IMR-90 (cell line): ENCODE data around the gene PPP1R13L. TPM values are rescaled to one million over a fixed set of nuclear protein-coding genes. Genes with fewer than 3 reads are reported as not detected.

Source experiments
- ATAC-seq: fragments of 200-7000 bp; cut with Tn5 transposase; 2 replicates; pipeline ENCODE4 v1.9.1; 2020; ENCODE audit warnings: low read depth, mild to moderate bottlenecking, moderate library complexity
- BruUV-seq: library from RNA; stranded (reverse); fragments of 400-500 nt; replicated peaks from 2 replicates; lab custom pipeline; 2021; lab: Mats Ljungman, UMichigan
- CTCF ChIA-PET: fragments of 300-600 bp; formaldehyde crosslinking; extraction: SDS; loops from one replicate; lab custom pipeline; 2021; ENCODE audit warnings: antibody characterized with exemption; lab: Yijun Ruan, JAX
- POLR2A ChIA-PET: fragments of 300-600 bp; sonication (Branson Sonifier 250); formaldehyde crosslinking; loops from one replicate; lab custom pipeline; 2022; ENCODE audit warnings: antibody characterized with exemption; ENCODE audit not compliant: unreplicated experiment; lab: Charles Lee
- DNase-seq: peaks from one replicate; pipeline ENCODE4 v3.0.0; 2013
- H2AFZ ChIP-seq: replicated peaks from 2 replicates; pipeline ENCODE3; 2013; ENCODE audit warnings: low read length, mild to moderate bottlenecking; ENCODE audit not compliant: poor library complexity
- H2AK5ac ChIP-seq: 2 replicates; pipeline ENCODE4 v1.6.1; 2013; ENCODE audit warnings: low read depth, low read length, inconsistent platforms
- H2AK9ac ChIP-seq: replicated peaks from 2 replicates; pipeline ENCODE3; 2013; ENCODE audit warnings: mild to moderate bottlenecking, low read depth, low read length, moderate library complexity; ENCODE audit not compliant: poor library complexity
- H2BK120ac ChIP-seq: 2 replicates; pipeline ENCODE4 v1.6.1; 2013; ENCODE audit warnings: low read depth, low read length, inconsistent platforms
- H2BK15ac ChIP-seq: 3 replicates; pipeline ENCODE4 v1.6.1; 2013; ENCODE audit warnings: low read depth, low read length, inconsistent platforms
- H2BK20ac ChIP-seq: 2 replicates; pipeline ENCODE4 v1.6.1; 2013; ENCODE audit warnings: low read depth, mild to moderate bottlenecking, inconsistent platforms, low read length, moderate library complexity
- H2BK5ac ChIP-seq: 2 replicates; pipeline ENCODE4 v1.6.1; 2013; ENCODE audit warnings: mild to moderate bottlenecking, low read depth, low read length, inconsistent platforms; ENCODE audit not compliant: poor library complexity, severe bottlenecking
- H3K14ac ChIP-seq: replicated peaks from 2 replicates; pipeline ENCODE4 v1.6.1; 2013; ENCODE audit warnings: low read depth, low read length, inconsistent platforms
- H3K18ac ChIP-seq: 2 replicates; pipeline ENCODE4 v1.6.1; 2013; ENCODE audit warnings: low read depth, low read length, control low read depth
- H3K23ac ChIP-seq: 2 replicates; pipeline ENCODE4 v1.6.1; 2013; ENCODE audit warnings: low read depth, low read length, inconsistent platforms
- H3K27ac ChIP-seq: 2 replicates; pipeline ENCODE4 v1.5.1; 2013; ENCODE audit warnings: mild to moderate bottlenecking, control low read depth, low read length; ENCODE audit not compliant: insufficient read depth
- H3K27me3 ChIP-seq: 2 replicates; pipeline ENCODE4 v1.6.1; 2013; ENCODE audit warnings: low read length; ENCODE audit not compliant: control insufficient read depth, insufficient read depth
- H3K36me3 ChIP-seq: 2 replicates; pipeline ENCODE4 v1.6.1; 2013; ENCODE audit warnings: low read length, mixed read lengths; ENCODE audit not compliant: control insufficient read depth, insufficient read depth
- H3K4ac ChIP-seq: 2 replicates; pipeline ENCODE4 v1.6.1; 2013; ENCODE audit warnings: low read depth, low read length, inconsistent platforms
- H3K4me1 ChIP-seq: 2 replicates; pipeline ENCODE4 v1.6.1; 2013; ENCODE audit warnings: low read length, mixed read lengths; ENCODE audit not compliant: control insufficient read depth, insufficient read depth
- H3K4me2 ChIP-seq: 2 replicates; pipeline ENCODE4 v1.6.1; 2013; ENCODE audit warnings: low read depth, mild to moderate bottlenecking, control low read depth, low read length, moderate library complexity
- H3K4me3 ChIP-seq: 2 replicates; pipeline ENCODE4 v1.5.1; 2013; ENCODE audit warnings: low read depth, mild to moderate bottlenecking, control low read depth, low read length, moderate library complexity; ENCODE audit not compliant: insufficient read depth
- H3K56ac ChIP-seq: 2 replicates; pipeline ENCODE4 v1.6.1; 2013; ENCODE audit warnings: low read length, inconsistent platforms; ENCODE audit not compliant: insufficient read depth; ENCODE audit errors: extremely low read depth
- H3K79me1 ChIP-seq, 2 experiments: 2 replicates each; pipeline ENCODE4 v1.6.1; 2013; ENCODE audit warnings: low read length in 2 of 2, inconsistent platforms in 1 of 2, low read depth in 1 of 2
- H3K9ac ChIP-seq: 2 replicates; pipeline ENCODE4 v1.6.1; 2013; ENCODE audit warnings: low read depth, low read length, control low read depth
- H3K9me1 ChIP-seq: 2 replicates; pipeline ENCODE4 v1.6.1; 2013; ENCODE audit warnings: low read length, inconsistent platforms; ENCODE audit not compliant: insufficient read depth
- H3K9me3 ChIP-seq: 2 replicates; pipeline ENCODE4 v1.6.1; 2013; ENCODE audit warnings: low read length; ENCODE audit not compliant: control insufficient read depth, insufficient read depth
- H4K20me1 ChIP-seq: 2 replicates; pipeline ENCODE4 v1.6.1; 2013; ENCODE audit warnings: low read length, inconsistent platforms; ENCODE audit not compliant: insufficient read depth
- H4K5ac ChIP-seq: 2 replicates; pipeline ENCODE4 v1.6.1; 2013; ENCODE audit warnings: mild to moderate bottlenecking, low read depth, low read length, control low read depth
- H4K8ac ChIP-seq, 2 experiments: 2 replicates each; pipeline ENCODE4 v1.6.1; 2013; ENCODE audit warnings: low read depth in 2 of 2, low read length in 2 of 2, control low read depth in 1 of 2, inconsistent platforms in 1 of 2
- H4K91ac ChIP-seq: 2 replicates; pipeline ENCODE4 v1.6.1; 2013; ENCODE audit warnings: low read depth, low read length, inconsistent platforms; ENCODE audit not compliant: insufficient read depth
- CEBPB ChIP-seq: IDR thresholded peaks from 2 replicates; pipeline ENCODE4 v1.6.1; 2012; ENCODE audit warnings: low read depth, low read length, improper control_type of control experiment
- CHD1 ChIP-seq: IDR thresholded peaks from 2 replicates; pipeline ENCODE4 v1.6.1; 2012; ENCODE audit warnings: low read depth, low read length, improper control_type of control experiment
- ELK1 ChIP-seq: fragments of 150-350 bp; IDR thresholded peaks from 2 replicates; pipeline ENCODE4 v1.6.1; 2016; ENCODE audit warnings: low read depth, mild to moderate bottlenecking, low read length, moderate library complexity, borderline replicate concordance
- MAFK ChIP-seq: IDR thresholded peaks from 2 replicates; pipeline ENCODE4 v1.6.1; 2012; ENCODE audit warnings: low read depth, low read length, improper control_type of control experiment
- MAZ ChIP-seq: IDR thresholded peaks from 2 replicates; pipeline ENCODE4 v1.6.1; 2012; ENCODE audit warnings: low read depth, mild to moderate bottlenecking, low read length, improper control_type of control experiment, moderate library complexity, borderline replicate concordance
- MXI1 ChIP-seq: IDR thresholded peaks from 2 replicates; pipeline ENCODE4 v1.6.1; 2012; ENCODE audit warnings: low read depth, mild to moderate bottlenecking, low read length, moderate library complexity, borderline replicate concordance
- RAD21 ChIP-seq: IDR thresholded peaks from 2 replicates; pipeline ENCODE4 v1.6.1; 2012; ENCODE audit warnings: low read length, improper control_type of control experiment
- RCOR1 ChIP-seq: IDR thresholded peaks from 2 replicates; pipeline ENCODE4 v1.6.1; 2012; ENCODE audit warnings: mild to moderate bottlenecking, low read length, improper control_type of control experiment; ENCODE audit not compliant: insufficient replicate concordance
- RFX5 ChIP-seq: IDR thresholded peaks from 2 replicates; pipeline ENCODE4 v1.8.0; 2012; ENCODE audit warnings: low read depth, mild to moderate bottlenecking, low read length, moderate library complexity
- USF2 ChIP-seq: fragments of 150-350 bp; IDR thresholded peaks from 2 replicates; pipeline ENCODE4 v1.6.1; 2017; ENCODE audit warnings: mild to moderate bottlenecking, antibody characterized with exemption, low read length, low read depth
- WGBS, 2 experiments: methylation state at CpG; one replicate each; pipeline versions ENCODE4 v1.1.5 to v1.1.7; 2013; ENCODE audit warnings: missing lambda C conversion rate in 2 of 2; ENCODE audit not compliant: insufficient read length in 1 of 2; ENCODE audit errors: extremely low coverage in 2 of 2; 5-methylcytosine and 5-hydroxymethylcytosine counted together
- dilution Hi-C: fragments of 300-500 bp; cut with HindIII; formaldehyde crosslinking; loops from one replicate; pipeline ENCODE4 v1.14.3; 2018; ENCODE audit warnings: low sequenced_read_pairs; ENCODE audit not compliant: unreplicated experiment
- in situ Hi-C: fragments of 300-500 bp; cut with MboI; formaldehyde crosslinking; loops from 3 replicates; pipeline ENCODE4 v1.14.3; 2019; ENCODE audit warnings: low sequenced_read_pairs, inconsistent platforms, mixed read lengths
- intact Hi-C: fragments of 100-400 bp; cut with micrococcal nuclease; formaldehyde crosslinking; loops from 2 replicates; pipeline ENCODE4 v1.10.0; 2022
- polyA plus RNA-seq, 3 experiments: library from polyadenylated mRNA; depleted of rRNA; stranded (reverse); fragments of >200 nt; gene quantifications; 2 replicates each; pipeline ENCODE4 v1.2.3, GENCODE V29; 2012; ENCODE audit warnings: low replicate concordance in 1 of 3
- total RNA-seq: library from RNA; depleted of rRNA; stranded (reverse); fragments of >200 nt; gene quantifications from 2 replicates; pipeline ENCODE4 v1.2.3, GENCODE V29; 2012

PPP1R13L gene
- total and polyA plus RNA-seq, 2 of the 4 experiments (the other 2 are of a cell fraction) = 3.0 to 13.3 TPM

GRCh38 chr19:45446944-45447343, 42.1 kb upstream of the PPP1R13L start:
- Histone ChIP-seq H3K36me3 (no peaks in the 10 kb centered on the region), H3K56ac (no peak overlapping the region), H2BK5ac (no peak overlapping the region), H3K4me2 (no peak overlapping the region), H2BK120ac (no peak overlapping the region), H2AK9ac (no peak overlapping the region), H3K27ac (no peak overlapping the region), H3K9me3 (no peaks in the 10 kb centered on the region), H2AK5ac (no peak overlapping the region), H3K14ac (no peak overlapping the region), H2AFZ (no peak overlapping the region), H3K9ac (no peak overlapping the region), H4K8ac (no peak overlapping the region), H3K9me1 (peaks cover 7% of the 10 kb centered on the region; the same call in 1 of the 2 replicates), H4K20me1 (no peaks in the 10 kb centered on the region), H3K27me3 (no peaks in the 10 kb centered on the region), H3K4me1 (peaks cover 17% of the 10 kb centered on the region), H2BK20ac (no peak overlapping the region), H3K18ac (no peak overlapping the region), H3K23ac (no peak overlapping the region), H3K4ac (no peak overlapping the region), H3K4me3 (no peak overlapping the region), H2BK15ac (no peak overlapping the region), H4K5ac (no peak overlapping the region), H4K91ac (no peak overlapping the region), H3K79me1 (peaks cover 0 to 37% of the 10 kb centered on the region in 2 experiments; a peak in 2 of 4 replicates)
- in situ Hi-C loops = no loop called here
- WGBS, 2 experiments = 100% methylated on average over 2 of the region's 7 CpGs; no CpG with 5 or more reads in 1 of the 2 experiments
- no TSS peak for BruUV-seq
- CTCF ChIA-PET = no interaction called here
- dilution Hi-C loops = no loop called here
- intact Hi-C loops = no loop called here
- no peak for DNase-seq
- ATAC-seq = no peak
- POLR2A ChIA-PET = no interaction called here
- TF ChIP-seq USF2 = no peak
- no peak for TF ChIP-seq MAZ
- TF ChIP-seq CHD1 = no peak
- TF ChIP-seq RFX5 = no peak
- no peak for TF ChIP-seq ELK1
- TF ChIP-seq MAFK = no peak
- no peak for TF ChIP-seq RCOR1
- TF ChIP-seq CEBPB = no peak
- TF ChIP-seq MXI1 = no peak
- TF ChIP-seq RAD21 = no peak
